Gastrocnemius medialis (tissue), 4 donors: ENCODE data around the gene WDR48. TPM values are rescaled to one million over a fixed set of nuclear protein-coding genes. Genes with fewer than 3 reads are reported as not detected.
A peak's percentile ranks its signal among the peaks of the same experiment; 100 is the strongest.

Source experiments
- ATAC-seq, 2 donors: fragments of 150-250 bp; one replicate each; pipeline ENCODE4 v1.9.1; 2016
- DNase-seq, 2 donors: peaks; one replicate each; pipeline ENCODE4 v3.0.0-alpha.2; 2019
- H3K27ac ChIP-seq, 4 donors: fragments of 200-600 bp; sonication (generic); 1 replicate in 1 of 4; 2 replicates in 3 of 4; pipeline ENCODE4 v1.5.1; 2016 to 2018; ENCODE audit warnings: mild to moderate bottlenecking in 2 of 4, moderate library complexity in 1 of 4
- H3K27me3 ChIP-seq, 3 donors: fragments of 200-600 bp; sonication (generic) in 2 of 3; 1 replicate in 1 of 3; 2 replicates in 2 of 3; pipeline versions ENCODE4 v1.5.1 to v1.6.0; 2016 to 2019; ENCODE audit warnings: mild to moderate bottlenecking in 1 of 3, moderate library complexity in 1 of 3
- H3K36me3 ChIP-seq, 2 donors: fragments of 200-600 bp; sonication (generic) in 1 of 2; one replicate each; pipeline ENCODE4 v1.5.1; 2017 to 2018
- H3K4me1 ChIP-seq, 2 donors: fragments of 200-600 bp; sonication (generic) in 1 of 2; one replicate each; pipeline ENCODE4 v1.5.1; 2016 to 2017; ENCODE audit warnings: mild to moderate bottlenecking in 2 of 2
- H3K4me3 ChIP-seq, 4 donors: fragments of 200-600 bp; sonication (generic) in 3 of 4; 1 replicate in 1 of 4; 2 replicates in 3 of 4; pipeline ENCODE4 v1.5.1; 2016 to 2019; ENCODE audit warnings: mild to moderate bottlenecking in 2 of 4
- H3K9me3 ChIP-seq, 3 donors: fragments of 200-600 bp; sonication (generic) in 2 of 3; 1 replicate in 1 of 3; 2 replicates in 2 of 3; pipeline ENCODE4 v1.5.1; 2016 to 2019
- POLR2A ChIP-seq, 2 donors: fragments of 450-650 bp; IDR thresholded peaks; one replicate each; pipeline ENCODE4 v1.6.1; 2017; ENCODE audit warnings: antibody characterized with exemption in 2 of 2, mild to moderate bottlenecking in 2 of 2, moderate library complexity in 2 of 2
- in situ Hi-C, 4 donors: fragments of 200-750 bp; cut with MboI; loops; one replicate each; pipeline versions ENCODE4 v1.15.0 to v1.8.0; 2017; ENCODE audit warnings: low sequenced_read_pairs in 4 of 4
- intact Hi-C: fragments of 100-400 bp; cut with DNase I; formaldehyde crosslinking; loops from one replicate; pipeline ENCODE4 v1.15.1; 2023; ENCODE audit warnings: low total_unique reads
- total RNA-seq, 4 donors: library from RNA; depleted of rRNA; stranded (reverse); fragments of >200 nt; gene quantifications; one replicate each; pipeline versions ENCODE4 v1.1.0 to v1.2.3, GENCODE V29; 2016
- TF ChIP-seq, protein P1 (sequence below), 5 experiments: fragments of 450-650 bp in 3 of 5; fragments of 200-600 bp in 2 of 5; sonication (generic) in 2 of 5; IDR thresholded peaks in 4 of 5; conservative IDR thresholded peaks in 1 of 5; 1 replicate in 4 of 5; 2 replicates in 1 of 5; pipeline ENCODE4 v1.5.1; 2016 to 2019; ENCODE audit warnings: antibody characterized with exemption in 5 of 5, mild to moderate bottlenecking in 3 of 5, moderate library complexity in 3 of 5

WDR48 gene
- total RNA-seq, 4 donors from 2014 or later = 14.8 to 26.5 (median 19.8) TPM

DNA sequence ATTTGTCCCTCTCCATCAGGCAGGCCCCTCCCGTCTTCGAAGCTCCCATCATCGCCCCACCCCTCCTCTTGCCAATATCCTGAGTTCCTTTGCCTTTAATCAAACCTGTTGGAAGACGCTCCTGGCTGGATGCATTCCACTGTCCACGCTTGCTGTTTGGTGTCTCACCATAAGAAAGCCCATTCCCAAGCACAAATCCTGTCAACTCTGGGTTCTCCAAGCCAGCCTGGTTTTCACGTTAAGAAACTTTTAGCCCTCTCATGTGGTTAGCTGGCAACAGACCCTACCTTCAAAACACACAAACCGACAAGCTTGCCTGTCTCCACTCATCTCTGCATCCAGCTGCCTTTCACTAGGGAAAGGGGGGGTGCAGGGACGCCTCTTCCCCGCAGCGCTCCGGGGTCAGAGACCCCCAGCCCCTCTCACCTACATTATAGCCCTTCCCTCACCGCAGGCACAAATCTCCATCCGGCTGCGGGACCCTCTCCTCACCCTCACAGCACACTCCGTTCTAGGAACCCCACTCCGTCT, 54.5 kb downstream of the WDR48 start:
- no peaks in the 10 kb centered on the region for H3K36me3 ChIP-seq
- TF ChIP-seq, protein P1, sequence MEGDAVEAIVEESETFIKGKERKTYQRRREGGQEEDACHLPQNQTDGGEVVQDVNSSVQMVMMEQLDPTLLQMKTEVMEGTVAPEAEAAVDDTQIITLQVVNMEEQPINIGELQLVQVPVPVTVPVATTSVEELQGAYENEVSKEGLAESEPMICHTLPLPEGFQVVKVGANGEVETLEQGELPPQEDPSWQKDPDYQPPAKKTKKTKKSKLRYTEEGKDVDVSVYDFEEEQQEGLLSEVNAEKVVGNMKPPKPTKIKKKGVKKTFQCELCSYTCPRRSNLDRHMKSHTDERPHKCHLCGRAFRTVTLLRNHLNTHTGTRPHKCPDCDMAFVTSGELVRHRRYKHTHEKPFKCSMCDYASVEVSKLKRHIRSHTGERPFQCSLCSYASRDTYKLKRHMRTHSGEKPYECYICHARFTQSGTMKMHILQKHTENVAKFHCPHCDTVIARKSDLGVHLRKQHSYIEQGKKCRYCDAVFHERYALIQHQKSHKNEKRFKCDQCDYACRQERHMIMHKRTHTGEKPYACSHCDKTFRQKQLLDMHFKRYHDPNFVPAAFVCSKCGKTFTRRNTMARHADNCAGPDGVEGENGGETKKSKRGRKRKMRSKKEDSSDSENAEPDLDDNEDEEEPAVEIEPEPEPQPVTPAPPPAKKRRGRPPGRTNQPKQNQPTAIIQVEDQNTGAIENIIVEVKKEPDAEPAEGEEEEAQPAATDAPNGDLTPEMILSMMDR (IDR thresholded peaks at IDR 0.05 in 4 of 5, conservative IDR thresholded peaks at IDR 0.05 in 1 of 5) = no peak
- no peak for TF ChIP-seq POLR2A (IDR thresholded peaks at IDR 0.05)
- peak overlapping the region; percentile 71 to 95 (median 84) for H3K4me3 ChIP-seq
- H3K4me1 ChIP-seq = peaks cover 37 to 40% of the 10 kb centered on the region in 2 donors
- DNase-seq (no peak), ATAC-seq (no peak)
- H3K27ac ChIP-seq = peak overlapping the region; percentile 89 to 99 (median 94)
- in situ Hi-C loops = no loop called here
- no peaks in the 10 kb centered on the region for H3K27me3 ChIP-seq
- H3K9me3 ChIP-seq = no peaks in the 10 kb centered on the region
- intact Hi-C loops = loop anchor here (2.0 to 5.0 kb wide), 3 partner anchors 56 to 276 kb away; partner anchors contain the start of genes SCN11A, SLC25A38 and XIRP1

- peaks cover 37 to 40% of the 10 kb centered on the region in 2 donors for H3K4me1 ChIP-seq
- in situ Hi-C loops = no loop called here
- no peaks in the 10 kb centered on the region for H3K36me3 ChIP-seq
- peak overlapping the region; percentile 89 to 99 (median 94) for H3K27ac ChIP-seq
- TF ChIP-seq POLR2A (IDR thresholded peaks at IDR 0.05) = no peak
- TF ChIP-seq, protein P1 (IDR thresholded peaks at IDR 0.05 in 4 of 5, conservative IDR thresholded peaks at IDR 0.05 in 1 of 5) = no peak
- H3K9me3 ChIP-seq = no peaks in the 10 kb centered on the region
- intact Hi-C loops = loop anchor here (2.0 to 5.0 kb wide), 3 partner anchors 56 to 275 kb away; partner anchors contain the start of genes SCN11A, SLC25A38 and XIRP1
- ATAC-seq (peak; percentile 78), DNase-seq (peak; percentile 28 to 48)
- peak overlapping the region; percentile 71 to 95 (median 84) for H3K4me3 ChIP-seq
- H3K27me3 ChIP-seq = no peaks in the 10 kb centered on the region
Measured at GRCh38 chr3:39106851-39107387, 55.1 kb downstream of the WDR48 start.

DNA sequence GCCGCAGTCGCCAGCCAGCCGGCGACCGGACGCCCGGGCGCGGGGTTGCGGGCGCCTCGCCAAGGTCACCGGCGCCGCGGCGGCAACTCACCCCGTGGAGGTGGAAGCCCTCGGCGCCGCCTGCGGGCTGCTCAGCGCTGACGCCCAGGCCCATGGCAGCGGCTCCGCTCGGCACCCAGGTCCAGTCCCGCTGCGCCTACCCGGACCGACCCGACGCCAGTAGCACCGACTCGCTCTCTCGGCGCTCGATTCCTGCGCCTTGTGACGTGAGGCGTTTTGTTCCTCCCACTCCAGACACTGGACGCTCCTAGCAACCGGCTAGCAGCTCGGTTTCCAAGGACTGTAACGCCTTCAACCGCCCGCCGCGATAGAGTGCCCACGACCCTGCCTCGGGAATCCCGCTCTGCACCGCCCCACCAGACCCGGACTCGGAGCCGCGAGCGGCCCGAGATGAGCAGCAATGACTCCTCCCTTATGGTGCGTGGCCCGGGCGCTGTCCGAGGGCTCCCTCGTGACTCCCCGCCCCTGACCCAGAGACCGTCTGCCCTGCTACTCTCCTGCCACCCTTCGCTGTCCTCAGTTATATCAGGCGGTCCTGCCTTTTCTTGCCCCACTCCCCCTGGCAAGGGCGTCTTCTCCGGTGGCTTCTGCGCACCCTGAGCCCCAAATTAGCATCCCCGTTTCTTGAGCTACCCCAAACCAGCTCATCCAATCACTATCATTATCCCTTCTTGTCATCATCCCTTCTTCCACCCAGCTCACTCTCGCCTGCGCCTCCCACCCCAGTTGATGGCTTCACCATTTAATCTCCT, 55.8 kb downstream of the WDR48 start, which contains the start of the genes GORASP1 and TTC21A:
Gene GORASP1 (minus strand): TSS at position 240 of the 812 bp plus-strand sequence. CDS start 86 bp downstream, at position 154.
Gene TTC21A (plus strand): TSS at position 293 of the 812 bp plus-strand sequence. CDS start 158 bp downstream, at position 451.
- DNase-seq (peak; percentile 87 to 88), ATAC-seq (peak; percentile 95)
- Histone ChIP-seq H3K4me3 (peak within 1 kb of the TSS; percentile 71 to 95 (median 84)), H3K4me1 (peaks cover 37 to 40% of the 10 kb centered on the region in 2 donors), H3K36me3 (no peaks in the 10 kb centered on the region), H3K27me3 (no peaks in the 10 kb centered on the region), H3K27ac (peak within 1 kb of the TSS; percentile 89 to 99 (median 94)), H3K9me3 (no peaks in the 10 kb centered on the region)
- peak; percentile 86 to 89 for TF ChIP-seq POLR2A (IDR thresholded peaks at IDR 0.05)
- TF ChIP-seq, protein P1 (IDR thresholded peaks at IDR 0.05 in 4 of 5, conservative IDR thresholded peaks at IDR 0.05 in 1 of 5) = peak in 1 of 5 experiments; percentile 27
- intact Hi-C loops (loop anchor here (2.0 to 5.0 kb wide), 3 partner anchors 57 to 275 kb away; partner anchors contain the start of genes SCN11A, SLC25A38 and XIRP1), in situ Hi-C loops (no loop called here)

- Histone ChIP-seq H3K36me3 (no peaks in the 10 kb centered on the region), H3K4me3 (peak overlapping the region; percentile 71 to 95 (median 84)), H3K9me3 (no peaks in the 10 kb centered on the region), H3K27me3 (no peaks in the 10 kb centered on the region), H3K27ac (peak overlapping the region; percentile 89 to 99 (median 94)), H3K4me1 (peaks cover 34 to 40% of the 10 kb centered on the region in 2 donors)
- TF ChIP-seq, protein P1 (IDR thresholded peaks at IDR 0.05 in 4 of 5, conservative IDR thresholded peaks at IDR 0.05 in 1 of 5) = no peak
- TF ChIP-seq POLR2A (IDR thresholded peaks at IDR 0.05) = no peak
- in situ Hi-C loops (no loop called here), intact Hi-C loops (loop anchor here (5.0 kb wide), 2 partner anchors 84 to 274 kb away; partner anchors contain the start of genes SLC25A38 and XIRP1)
- DNase-seq = no peak
- no peak for ATAC-seq
Measured at GRCh38 chr3:39108200-39108710, 56.4 kb downstream of the WDR48 start.
